HEK293 (cell line): ENCODE data around the gene KRTAP1-1.

Source experiments
- CTCF ChIP-seq: fragments of 450-650 bp; formaldehyde crosslinking; IDR thresholded peaks from 2 replicates; pipeline ENCODE4 v1.5.1; 2016; ENCODE audit warnings: missing biosample characterization, missing genetic modification characterization
- ELK4 ChIP-seq: IDR thresholded peaks from 2 replicates; pipeline ENCODE4 v1.6.1; 2011; ENCODE audit warnings: mild to moderate bottlenecking, low read depth, low read length, borderline replicate concordance
- REST ChIP-seq: fragments of 450-650 bp; formaldehyde crosslinking; IDR thresholded peaks from 2 replicates; pipeline ENCODE4 v1.5.1; 2016; ENCODE audit warnings: missing biosample characterization, missing genetic modification characterization
- ZBTB17 ChIP-seq: fragments of 450-650 bp; formaldehyde crosslinking; IDR thresholded peaks from 2 replicates; pipeline ENCODE4 v1.5.1; 2016; ENCODE audit warnings: missing biosample characterization, missing genetic modification characterization
- ZBTB49 ChIP-seq: fragments of 450-650 bp; formaldehyde crosslinking; IDR thresholded peaks from 2 replicates; pipeline ENCODE4 v1.5.1; 2016; ENCODE audit warnings: missing biosample characterization, missing genetic modification characterization, low read depth
- ZFP37 ChIP-seq: fragments of 450-650 bp; formaldehyde crosslinking; IDR thresholded peaks from 2 replicates; pipeline ENCODE4 v1.5.1; 2016; ENCODE audit warnings: missing biosample characterization, missing genetic modification characterization

- TF ChIP-seq ELK4: no peak
- no peak for TF ChIP-seq REST (tag by site-specific recombination)
- no peak for TF ChIP-seq ZBTB49
- TF ChIP-seq CTCF (tag by site-specific recombination): no peak
- TF ChIP-seq ZBTB17 (tag by site-specific recombination): no peak
- TF ChIP-seq ZFP37 (tag by site-specific recombination): no peak
Observed at GRCh38 chr17:41009936-41010335, 31.3 kb downstream of the KRTAP1-1 start.
